Activated T-helper 1 cell treated with anti-CD3 and anti-CD28 coated beads, Interleukin-12 subunit alpha, Interleukin-12 subunit beta, Interleukin-2, Interleukin-4 antibody, amounts not matched to agents 30 ng/mL and 10 ng/mL and 1 ng/mL, durations not matched to agents 14 hours and 24 hours and 36 hours (primary cell): ENCODE results near the gene SPINDOC. TPM values are rescaled to one million over a fixed set of nuclear protein-coding genes. Genes with fewer than 3 reads are reported as not detected.
A peak's percentile ranks its signal among the peaks of the same experiment; 100 is the strongest.
"Not testable (repeated sequence)": the region's sequence is repeated elsewhere in the genome, so short reads cannot be mapped to it uniquely, and the experiment has no call there.

Experiments used
- DNase-seq: peaks from one replicate; pipeline ENCODE4 v3.0.0; 2021; ENCODE audit warnings: low spot score
- H3K27ac Mint-ChIP-seq: one replicate; pipeline ENCODE4 v1.8.0; 2021; ENCODE audit warnings: mild to moderate bottlenecking, mixed read lengths
- H3K27me3 Mint-ChIP-seq: one replicate; pipeline ENCODE4 v1.8.0; 2022; ENCODE audit warnings: mild to moderate bottlenecking, moderate library complexity, mixed read lengths; ENCODE audit not compliant: insufficient read depth
- H3K36me3 Mint-ChIP-seq: one replicate; pipeline ENCODE4 v1.8.0; 2021; ENCODE audit warnings: low read depth, mixed read lengths
- H3K4me1 Mint-ChIP-seq: one replicate; pipeline ENCODE4 v1.8.0; 2021; ENCODE audit warnings: low read depth, mixed read lengths
- H3K4me3 Mint-ChIP-seq: one replicate; pipeline ENCODE4 v1.8.0; 2021; ENCODE audit warnings: mild to moderate bottlenecking, moderate library complexity, mixed read lengths
- H3K9me3 Mint-ChIP-seq: one replicate; pipeline ENCODE4 v1.8.0; 2021; ENCODE audit warnings: mixed read lengths
- intact Hi-C: fragments of 100-400 bp; cut with micrococcal nuclease; formaldehyde crosslinking; loops from one replicate; pipeline ENCODE4 v1.15.1; 2024
- total RNA-seq: library from RNA; stranded (reverse); gene quantifications from 2 replicates; pipeline ENCODE4 v1.2.3, GENCODE V29; 2022

The SPINDOC gene
- total RNA-seq, 1 donor from 2014 or later, result 64.3 TPM

DNA sequence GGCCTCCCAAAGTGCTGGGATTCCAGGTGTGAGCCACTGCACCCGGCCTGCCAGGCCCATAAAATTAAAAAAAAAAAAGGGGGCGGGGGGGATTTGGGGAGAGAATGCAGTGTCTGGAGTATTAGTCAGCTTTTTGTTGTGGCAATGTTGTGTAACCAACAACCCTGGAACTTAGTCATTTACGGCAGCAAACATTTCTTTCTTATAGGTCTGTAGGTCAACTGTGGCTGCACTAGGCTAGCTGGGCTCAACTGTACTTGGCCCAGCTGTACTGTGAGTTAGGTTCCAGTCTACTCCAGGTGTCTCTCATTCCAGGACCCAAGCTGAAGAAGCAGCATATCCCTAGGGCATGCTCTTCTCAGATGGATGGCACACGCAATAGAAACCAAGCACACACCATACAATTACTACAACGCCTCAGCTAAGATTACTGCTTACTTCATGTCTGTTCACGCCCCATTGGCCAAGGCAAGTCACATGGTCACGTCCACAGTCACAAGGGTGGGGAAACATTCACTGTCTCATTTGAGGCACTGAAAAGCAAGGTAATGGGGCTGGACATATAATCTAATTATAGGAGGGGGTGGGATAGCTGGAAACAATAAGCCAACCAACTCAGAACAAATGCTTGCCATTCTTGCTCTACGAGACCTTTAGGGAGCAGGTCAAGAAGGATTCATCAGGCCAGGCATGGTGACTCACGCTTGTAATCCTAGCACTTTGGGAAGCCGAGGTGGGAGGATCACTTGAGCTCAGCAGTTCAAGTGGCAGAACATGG is 10.4 kb upstream of the SPINDOC start:
- intact Hi-C loops, result no loop called here
- no peaks in the 10 kb centered on the region for H3K9me3 Mint-ChIP-seq
- no peaks in the 10 kb centered on the region for H3K36me3 Mint-ChIP-seq
- H3K27me3 Mint-ChIP-seq, result peaks cover 3% of the 10 kb centered on the region
- H3K4me1 Mint-ChIP-seq, result no peaks in the 10 kb centered on the region
- H3K27ac Mint-ChIP-seq, result no peak overlapping the region
- no peak for DNase-seq
- H3K4me3 Mint-ChIP-seq, result no peak overlapping the region

DNA sequence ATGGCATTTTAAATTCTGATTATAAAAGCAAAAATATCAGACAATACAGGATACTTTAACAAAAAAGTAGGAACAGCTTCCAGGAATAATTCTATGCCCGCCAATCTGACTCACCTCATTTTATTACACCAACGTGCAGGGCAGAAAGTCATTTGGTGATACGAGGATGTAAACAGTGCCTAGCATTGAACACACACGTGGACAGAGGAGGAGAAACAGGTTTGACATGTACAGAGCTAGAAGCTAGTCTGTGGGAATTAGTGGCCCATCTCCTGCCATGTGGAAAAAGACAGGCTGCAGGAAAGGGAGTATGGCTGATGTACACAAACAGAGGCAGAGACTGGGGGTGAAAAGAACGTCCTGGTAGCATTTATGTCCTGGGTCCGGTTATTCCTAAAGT is 9.0 kb upstream of the SPINDOC start:
- H3K9me3 Mint-ChIP-seq, result no peaks in the 10 kb centered on the region
- H3K36me3 Mint-ChIP-seq, result no peaks in the 10 kb centered on the region
- no peaks in the 10 kb centered on the region for H3K4me1 Mint-ChIP-seq
- intact Hi-C loops, result no loop called here
- no peak overlapping the region for H3K4me3 Mint-ChIP-seq
- peaks cover 3% of the 10 kb centered on the region for H3K27me3 Mint-ChIP-seq
- no peak overlapping the region for H3K27ac Mint-ChIP-seq
- no peak for DNase-seq

GRCh38 chr11:63805844-63806415 is 7.3 kb upstream of the SPINDOC start:
- Mint-ChIP-seq H3K9me3 (no peaks in the 10 kb centered on the region), H3K36me3 (no peaks in the 10 kb centered on the region), H3K27me3 (peaks cover 3% of the 10 kb centered on the region), H3K4me3 (no peak overlapping the region), H3K27ac (no peak overlapping the region), H3K4me1 (peaks cover 4% of the 10 kb centered on the region)
- intact Hi-C loops, result no loop called here
- no peak for DNase-seq

DNA sequence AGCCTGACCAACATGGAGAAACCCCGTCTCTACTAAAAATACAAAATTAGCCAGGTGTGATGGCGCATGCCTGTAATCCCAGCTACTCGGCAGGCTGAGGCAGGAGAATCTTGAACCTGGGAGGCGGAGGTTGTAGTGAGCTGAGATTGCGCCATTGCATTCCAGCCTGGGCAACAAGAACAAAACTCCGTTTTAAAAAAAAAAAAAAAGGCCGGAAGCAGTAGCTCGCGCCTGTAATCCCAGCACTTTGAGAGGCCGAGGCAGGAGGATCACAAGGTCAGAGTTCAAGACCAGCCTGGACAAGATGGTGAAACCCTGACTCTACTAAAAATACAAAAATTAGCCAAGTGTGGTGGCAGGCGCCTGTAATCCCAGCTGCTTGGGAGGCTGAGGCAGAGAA is 2.9 kb upstream of the SPINDOC start:
- peaks cover 18% of the 10 kb centered on the region for H3K4me1 Mint-ChIP-seq
- intact Hi-C loops, H3K4me3 Mint-ChIP-seq, H3K9me3 Mint-ChIP-seq, H3K27ac Mint-ChIP-seq, H3K36me3 Mint-ChIP-seq, DNase-seq, H3K27me3 Mint-ChIP-seq: not testable (repeated sequence)

- no peaks in the 10 kb centered on the region for H3K27me3 Mint-ChIP-seq
- DNase-seq, result no peak
- H3K4me1 Mint-ChIP-seq, result peaks cover 28% of the 10 kb centered on the region
- intact Hi-C loops, result no loop called here
- no peaks in the 10 kb centered on the region for H3K9me3 Mint-ChIP-seq
- H3K36me3 Mint-ChIP-seq, result peaks cover 14% of the 10 kb centered on the region
- no peak overlapping the region for H3K27ac Mint-ChIP-seq
- H3K4me3 Mint-ChIP-seq, result peak overlapping the region; percentile 74
These were observed 1.7 kb upstream of the SPINDOC start for GRCh38 chr11:63811522-63811921.

DNA sequence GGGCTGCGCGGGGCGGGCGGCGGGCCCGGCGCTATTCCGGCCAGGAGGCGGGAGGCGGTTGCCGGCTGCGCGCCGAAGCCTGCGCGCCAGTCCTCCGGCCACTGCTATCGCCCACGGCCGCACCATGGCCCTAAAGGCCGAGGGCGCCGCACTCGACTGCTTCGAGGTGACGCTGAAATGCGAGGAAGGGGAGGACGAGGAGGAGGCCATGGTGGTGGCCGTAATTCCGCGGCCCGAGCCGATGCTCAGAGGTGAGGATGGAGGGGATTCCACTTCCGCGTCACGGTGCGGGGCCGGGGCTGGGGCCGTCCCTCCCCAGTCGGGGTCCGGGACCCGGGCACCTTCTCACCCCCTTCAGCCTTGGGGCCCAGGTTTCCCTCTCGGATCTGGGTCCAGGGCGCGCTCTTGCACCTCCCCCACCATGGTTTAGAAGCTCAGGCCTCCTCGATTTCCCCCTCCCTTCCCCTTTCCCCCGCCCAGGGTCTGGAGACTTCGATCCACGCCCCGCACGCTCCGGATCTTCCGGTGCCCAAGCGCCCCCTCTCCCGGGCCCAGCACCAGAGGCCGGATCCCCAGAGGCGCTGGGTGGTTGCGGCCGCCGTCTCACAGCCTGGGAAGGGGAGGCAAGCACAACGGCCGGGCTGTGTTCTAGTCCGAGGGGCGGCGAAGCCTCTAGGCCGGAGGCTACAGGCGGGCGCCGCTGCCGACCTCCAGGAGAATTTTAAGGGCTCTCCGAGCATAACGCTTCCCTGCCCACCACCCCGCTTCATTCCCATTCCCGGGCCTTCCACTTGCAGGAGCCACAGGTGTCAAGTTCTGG is 517 bp downstream of the SPINDOC start:
- Mint-ChIP-seq H3K4me1 (peaks cover 34% of the 10 kb centered on the region), H3K27ac (peak overlapping the region; percentile 44), H3K9me3 (no peaks in the 10 kb centered on the region), H3K27me3 (no peaks in the 10 kb centered on the region), H3K36me3 (peaks cover 23% of the 10 kb centered on the region), H3K4me3 (peak overlapping the region; percentile 88)
- intact Hi-C loops, result loop anchor here (1.0 to 2.0 kb wide), 6 partner anchors 25 to 133 kb away; partner anchors contain the start of gene RTN3
- DNase-seq, result peak; percentile 34

GRCh38 chr11:63814383-63814736 is 1.1 kb downstream of the SPINDOC start:
- intact Hi-C loops, result loop anchor here (1.0 kb wide), 1 partner anchor 74 kb away; no protein-coding TSS in a partner anchor
- H3K27me3 Mint-ChIP-seq, result no peaks in the 10 kb centered on the region
- peaks cover 23% of the 10 kb centered on the region for H3K36me3 Mint-ChIP-seq
- peak overlapping the region; percentile 44 for H3K27ac Mint-ChIP-seq
- no peak for DNase-seq
- peak overlapping the region; percentile 88 for H3K4me3 Mint-ChIP-seq
- peaks cover 34% of the 10 kb centered on the region for H3K4me1 Mint-ChIP-seq
- no peaks in the 10 kb centered on the region for H3K9me3 Mint-ChIP-seq

- Mint-ChIP-seq H3K36me3 (peaks cover 29% of the 10 kb centered on the region), H3K27me3 (no peaks in the 10 kb centered on the region), H3K9me3 (no peaks in the 10 kb centered on the region), H3K4me1 (peaks cover 29% of the 10 kb centered on the region), H3K4me3 (no peak overlapping the region), H3K27ac (peak overlapping the region; percentile 18)
- intact Hi-C loops, result no loop called here
- no peak for DNase-seq
These were observed 2.9 kb downstream of the SPINDOC start for GRCh38 chr11:63816166-63816565.

DNA sequence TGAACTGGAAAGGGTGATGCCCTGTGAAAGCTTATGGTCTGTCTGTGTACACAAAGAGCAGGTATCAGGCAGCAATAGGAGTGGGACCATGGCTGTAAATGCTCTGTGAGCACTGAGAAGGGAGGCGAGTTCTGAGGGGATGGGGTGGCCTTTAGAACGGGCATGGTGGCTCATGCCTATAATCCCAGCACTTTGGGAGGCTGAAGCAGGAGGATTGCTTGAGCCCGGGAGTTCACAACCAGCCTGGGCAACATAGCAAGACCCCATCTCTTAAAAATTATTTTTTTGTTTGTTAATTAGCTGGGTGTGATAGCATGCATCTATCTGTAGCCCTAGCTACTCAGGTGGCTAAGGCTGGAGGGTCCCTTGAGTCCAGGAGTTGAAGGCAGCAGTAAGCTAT is 3.5 kb downstream of the SPINDOC start:
- Mint-ChIP-seq H3K27me3 (no peaks in the 10 kb centered on the region), H3K27ac (no peak overlapping the region), H3K4me1 (peaks cover 29% of the 10 kb centered on the region), H3K4me3 (no peak overlapping the region), H3K36me3 (peaks cover 29% of the 10 kb centered on the region), H3K9me3 (no peaks in the 10 kb centered on the region)
- no peak for DNase-seq
- intact Hi-C loops, result no loop called here

DNA sequence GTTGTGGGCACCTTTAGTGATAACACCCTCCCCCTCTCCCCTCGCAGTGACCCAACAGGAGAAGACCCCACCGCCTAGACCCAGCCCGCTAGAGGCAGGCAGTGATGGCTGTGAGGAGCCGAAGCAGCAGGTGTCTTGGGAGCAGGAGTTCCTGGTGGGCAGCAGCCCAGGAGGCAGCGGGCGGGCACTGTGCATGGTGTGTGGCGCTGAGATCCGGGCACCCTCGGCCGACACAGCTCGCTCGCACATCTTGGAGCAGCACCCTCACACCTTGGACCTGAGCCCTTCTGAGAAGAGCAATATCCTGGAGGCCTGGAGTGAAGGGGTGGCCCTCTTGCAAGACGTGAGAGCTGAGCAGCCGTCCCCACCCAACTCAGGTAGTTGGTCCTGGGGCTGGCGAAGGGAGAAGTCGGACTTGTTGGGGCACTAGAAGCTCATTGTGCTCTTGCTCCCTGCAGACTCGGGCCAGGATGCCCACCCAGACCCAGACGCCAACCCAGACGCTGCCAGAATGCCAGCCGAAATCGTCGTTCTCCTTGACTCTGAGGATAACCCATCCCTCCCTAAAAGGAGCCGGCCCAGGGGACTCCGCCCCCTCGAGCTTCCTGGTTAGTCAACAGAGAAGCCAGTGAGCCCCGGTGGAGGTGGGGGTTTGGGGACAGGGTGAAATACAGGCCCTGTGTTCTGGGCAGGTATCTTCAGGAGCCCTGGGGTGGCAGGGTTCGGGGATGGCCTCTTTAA is 4.7 kb downstream of the SPINDOC start:
- intact Hi-C loops, result no loop called here
- H3K4me3 Mint-ChIP-seq, result no peak overlapping the region
- H3K27me3 Mint-ChIP-seq, result no peaks in the 10 kb centered on the region
- peaks cover 36% of the 10 kb centered on the region for H3K36me3 Mint-ChIP-seq
- no peaks in the 10 kb centered on the region for H3K9me3 Mint-ChIP-seq
- peaks cover 29% of the 10 kb centered on the region for H3K4me1 Mint-ChIP-seq
- no peak for DNase-seq
- H3K27ac Mint-ChIP-seq, result no peak overlapping the region

DNA sequence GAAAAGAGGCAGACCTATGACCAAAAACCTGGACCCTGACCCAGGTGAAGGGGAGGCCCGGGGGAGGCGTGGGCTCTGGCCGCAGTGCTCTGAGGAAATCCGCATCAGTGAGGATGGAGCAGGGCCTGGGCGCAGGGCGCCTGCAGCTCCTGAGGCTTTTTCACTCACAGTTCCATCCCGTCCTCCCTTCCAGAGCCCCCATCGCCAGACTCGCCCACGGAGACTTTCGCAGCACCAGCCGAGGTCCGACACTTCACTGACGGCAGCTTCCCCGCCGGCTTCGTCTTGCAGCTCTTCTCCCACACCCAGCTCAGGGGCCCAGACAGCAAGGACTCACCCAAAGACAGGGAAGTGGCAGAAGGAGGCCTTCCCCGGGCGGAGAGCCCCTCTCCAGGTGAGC is 5.4 kb downstream of the SPINDOC start:
- Mint-ChIP-seq H3K4me3 (no peak overlapping the region), H3K4me1 (peaks cover 29% of the 10 kb centered on the region), H3K9me3 (no peaks in the 10 kb centered on the region), H3K27me3 (no peaks in the 10 kb centered on the region), H3K27ac (no peak overlapping the region), H3K36me3 (peaks cover 40% of the 10 kb centered on the region)
- intact Hi-C loops, result no loop called here
- no peak for DNase-seq

DNA sequence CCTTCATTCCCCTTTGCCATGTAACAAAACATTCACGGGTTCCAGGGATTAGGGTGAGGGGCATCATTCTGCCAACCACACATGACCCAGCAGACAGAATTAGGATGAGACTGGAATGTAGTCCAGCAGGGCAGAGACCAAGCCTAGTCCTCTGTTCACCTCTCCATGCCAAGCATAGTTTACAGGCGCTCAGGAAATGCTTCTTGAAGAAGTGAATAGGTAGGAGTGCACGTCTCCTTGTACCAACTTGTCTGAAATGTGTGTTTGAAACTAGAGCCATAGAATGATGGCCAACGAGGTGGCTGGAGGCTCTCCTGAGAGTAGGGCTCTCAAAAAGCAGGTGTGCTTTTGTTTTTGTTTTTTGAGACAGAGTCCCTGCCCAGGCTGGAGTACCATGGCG is 8.2 kb downstream of the SPINDOC start:
- Mint-ChIP-seq H3K4me3 (no peak overlapping the region), H3K36me3 (peaks cover 40% of the 10 kb centered on the region), H3K9me3 (no peaks in the 10 kb centered on the region), H3K4me1 (peaks cover 7% of the 10 kb centered on the region), H3K27ac (no peak overlapping the region), H3K27me3 (no peaks in the 10 kb centered on the region)
- no peak for DNase-seq
- intact Hi-C loops, result no loop called here
